ENCODE measurements around the gene ARID3C.

ARID3C gene

GRCh38 chr9:34628656-34629490, at the start of gene ARID3C:
Gene ARID3C (minus strand): TSS chr9:34629066. CDS start chr9:34628014, 1,052 bp downstream.
- DNase-seq: peak; percentile 40 to 50
- TF ChIP-seq POLR2A (IDR thresholded peaks at IDR 0.05; ENCODE audit: low read length) (no peak), GATA1 (IDR thresholded peaks at IDR 0.05; ENCODE audit: low read depth, low read length) (no peak)

GRCh38 chr9:34675869-34676268, 47.0 kb upstream of the ARID3C start:
- no peak for TF ChIP-seq POLR2A (IDR thresholded peaks at IDR 0.05; ENCODE audit: low read length)
- TF ChIP-seq GATA1 (IDR thresholded peaks at IDR 0.05; ENCODE audit: low read depth, low read length): no peak

GRCh38 chr9:34675048-34675714, 46.3 kb upstream of the ARID3C start:
- no peak for TF ChIP-seq POLR2A (IDR thresholded peaks at IDR 0.05; ENCODE audit: low read length)
- no peak for TF ChIP-seq GATA1 (IDR thresholded peaks at IDR 0.05; ENCODE audit: low read depth, low read length)
- peak; percentile 74 to 80 for DNase-seq

More at GRCh38 chr9:34675869-34676268, 47.0 kb upstream of the ARID3C start:
- DNase-seq: no peak

GRCh38 chr9:34674440-34674839, 45.6 kb upstream of the ARID3C start:
- TF ChIP-seq GATA1 (IDR thresholded peaks at IDR 0.05; ENCODE audit: low read depth, low read length): no peak
- no peak for TF ChIP-seq POLR2A (IDR thresholded peaks at IDR 0.05; ENCODE audit: low read length)
- no peak for DNase-seq

DNA sequence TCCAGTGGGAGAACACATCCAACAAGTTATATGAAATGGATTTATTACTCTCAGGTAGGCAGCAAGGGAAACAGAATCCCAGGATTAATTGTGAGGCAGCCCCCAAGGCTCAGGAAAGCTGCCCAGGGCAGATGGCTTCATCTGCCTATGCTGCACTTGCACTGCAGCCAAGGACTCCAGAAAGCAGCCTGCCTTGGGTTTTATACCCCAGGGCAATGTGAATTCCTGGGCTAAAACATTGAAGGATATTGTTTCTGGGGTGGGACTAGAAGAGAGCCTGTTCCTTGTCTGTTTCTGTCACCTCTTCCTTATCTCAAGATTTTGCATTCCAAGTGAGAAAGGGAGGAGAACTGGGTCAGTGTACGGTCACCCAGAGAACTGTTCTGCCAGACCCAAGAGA, 42.4 kb upstream of the ARID3C start:
- TF ChIP-seq POLR2A (IDR thresholded peaks at IDR 0.05; ENCODE audit: low read length): no peak
- TF ChIP-seq GATA1 (IDR thresholded peaks at IDR 0.05; ENCODE audit: low read depth, low read length): no peak
- DNase-seq: no peak

DNA sequence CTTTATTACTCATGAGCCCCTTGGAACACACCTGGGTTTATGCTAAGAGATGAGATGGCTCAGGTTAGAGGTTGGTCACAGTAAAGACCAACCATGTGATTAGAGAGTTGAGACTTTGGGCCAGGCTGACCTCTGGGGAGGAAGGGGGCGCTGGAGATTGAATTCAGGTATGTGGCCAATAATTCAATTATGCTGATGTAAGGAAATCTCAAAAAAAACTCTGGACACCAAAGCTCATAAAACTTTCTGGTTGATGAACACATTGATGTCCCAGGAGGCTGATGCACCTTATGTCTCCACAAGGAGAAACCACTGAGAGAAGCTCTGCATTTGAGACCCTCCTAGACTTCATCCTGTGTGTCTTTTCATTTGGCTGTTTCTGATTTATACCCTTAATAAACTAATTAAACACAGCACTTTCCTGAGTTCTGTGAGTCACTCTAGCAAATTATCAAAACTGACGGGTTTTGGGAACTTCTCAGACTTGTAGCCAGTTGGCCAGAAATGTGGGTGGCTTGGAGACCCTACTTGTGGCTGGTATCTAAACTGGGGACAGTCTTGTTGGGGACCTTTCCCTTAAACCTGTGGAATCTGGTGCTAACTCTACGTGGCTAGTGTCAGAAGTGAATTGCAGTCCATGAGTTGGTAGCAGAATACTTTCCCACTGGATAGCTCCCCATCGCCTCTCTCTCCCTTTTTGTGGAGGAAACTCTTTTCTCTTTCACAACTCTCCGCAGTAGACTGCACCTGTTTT, 41.1 kb upstream of the ARID3C start:
- DNase-seq: no peak

DNA sequence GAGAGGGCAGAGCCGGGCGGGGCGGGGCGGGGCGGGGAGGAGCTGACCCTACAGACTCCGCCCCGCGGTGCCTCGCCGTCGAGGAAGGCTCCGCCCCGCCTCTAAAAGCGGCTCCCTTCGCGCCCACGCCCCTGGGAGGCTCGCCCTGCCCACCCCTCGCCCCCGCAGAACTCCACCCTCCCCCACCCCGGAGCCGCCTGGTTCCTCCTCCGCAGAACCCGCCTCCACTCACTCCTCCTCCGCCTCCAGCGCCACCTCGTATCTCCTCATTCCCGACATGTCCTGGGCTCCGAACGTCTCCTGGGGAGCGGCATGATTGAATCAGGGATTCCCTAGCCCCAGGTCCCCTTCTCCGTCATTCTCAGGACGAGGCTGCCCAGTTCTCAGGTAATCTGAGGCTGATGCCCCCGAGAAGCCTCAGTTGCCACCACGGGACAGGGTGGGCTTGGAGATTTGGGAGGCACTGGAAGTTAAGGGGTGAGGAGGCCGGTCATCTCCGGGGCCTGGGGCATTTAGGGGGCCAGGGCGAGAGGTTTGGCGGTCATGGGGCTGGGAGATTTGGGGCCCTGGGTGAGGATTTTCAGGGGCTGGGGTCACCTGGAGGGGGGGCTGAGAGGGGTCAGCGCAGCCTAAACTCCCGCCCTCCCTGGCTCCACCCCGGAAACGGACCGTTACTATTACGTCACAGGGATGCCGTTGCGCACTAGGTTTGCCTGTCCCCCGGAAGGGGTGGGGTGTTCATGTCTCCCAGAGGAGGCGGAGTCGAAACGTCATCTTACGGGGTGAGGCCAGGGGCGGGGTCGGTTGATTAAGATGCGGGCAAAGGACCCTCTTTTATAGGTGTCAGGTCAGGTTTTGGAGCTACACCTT, 36.8 kb upstream of the ARID3C start:
- peak; percentile 93 to 96 for DNase-seq
- TF ChIP-seq POLR2A (IDR thresholded peaks at IDR 0.05; ENCODE audit: low read length): peak; percentile 69
- no peak for TF ChIP-seq GATA1 (IDR thresholded peaks at IDR 0.05; ENCODE audit: low read depth, low read length)

More for the DNA sequence above, 41.1 kb upstream of the ARID3C start:
- TF ChIP-seq GATA1 (IDR thresholded peaks at IDR 0.05; ENCODE audit: low read depth, low read length) (no peak), POLR2A (IDR thresholded peaks at IDR 0.05; ENCODE audit: low read length) (no peak)

GRCh38 chr9:34665067-34665380, 36.2 kb upstream of the ARID3C start:
- TF ChIP-seq GATA1 (IDR thresholded peaks at IDR 0.05; ENCODE audit: low read depth, low read length) (no peak), POLR2A (IDR thresholded peaks at IDR 0.05; ENCODE audit: low read length) (no peak)
- DNase-seq: no peak

GRCh38 chr9:34664281-34665066, 35.6 kb upstream of the ARID3C start:
- TF ChIP-seq POLR2A (IDR thresholded peaks at IDR 0.05; ENCODE audit: low read length) (no peak), GATA1 (IDR thresholded peaks at IDR 0.05; ENCODE audit: low read depth, low read length) (no peak)
- DNase-seq: peak; percentile 84 to 89

GRCh38 chr9:34663303-34663605, 34.4 kb upstream of the ARID3C start:
- TF ChIP-seq GATA1 (IDR thresholded peaks at IDR 0.05; ENCODE audit: low read depth, low read length) (no peak), POLR2A (IDR thresholded peaks at IDR 0.05; ENCODE audit: low read length) (no peak)
- DNase-seq: no peak

DNA sequence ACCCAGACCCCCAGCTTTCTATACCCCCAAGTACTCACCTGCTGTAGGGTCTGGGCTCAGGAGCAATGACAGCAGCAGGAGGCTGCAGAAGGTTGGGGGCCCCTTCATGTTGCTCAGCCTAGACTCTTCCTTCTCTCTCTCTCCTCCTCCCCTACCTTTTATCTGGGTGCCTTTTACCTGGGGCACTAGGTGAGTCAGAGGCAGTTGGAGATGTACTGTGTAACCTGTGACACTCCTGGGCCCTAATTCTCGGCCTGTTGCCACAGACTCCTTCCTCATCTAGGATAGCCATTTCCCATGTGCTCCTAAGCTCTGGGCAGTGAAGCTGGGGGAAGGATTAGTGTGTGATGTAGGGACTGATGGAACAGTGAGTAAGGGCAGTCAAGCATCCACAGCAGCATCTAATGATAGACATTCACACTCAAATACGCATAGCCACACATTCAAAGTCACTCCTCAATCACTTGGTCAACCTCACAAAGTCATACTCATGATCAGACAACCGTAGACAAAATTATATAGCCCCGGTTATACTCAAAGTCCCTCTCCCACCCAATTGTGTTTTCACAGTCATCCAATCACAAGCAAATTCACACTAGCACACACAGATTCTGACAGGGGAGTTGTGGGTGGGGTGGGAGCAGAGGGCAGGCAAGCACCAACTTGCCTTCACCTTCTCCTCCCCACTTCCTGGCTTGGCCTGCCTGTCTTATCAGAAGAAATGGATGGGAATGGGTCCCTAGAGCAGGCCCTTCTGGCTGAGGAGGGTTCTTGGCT, 33.8 kb upstream of the ARID3C start, which contains the start of gene CCL27:
Gene CCL27 (minus strand): TSS at position 132 of the 777 bp plus-strand sequence. CDS start 24 bp downstream, at position 108.
- no peak for DNase-seq
- no peak for TF ChIP-seq GATA1 (IDR thresholded peaks at IDR 0.05; ENCODE audit: low read depth, low read length)
- no peak for TF ChIP-seq POLR2A (IDR thresholded peaks at IDR 0.05; ENCODE audit: low read length)
